ENCODE results near the gene CHCHD6. TPM values are rescaled to one million over a fixed set of nuclear protein-coding genes. Genes with fewer than 3 reads are reported as not detected.

The CHCHD6 gene
- total and polyA plus RNA-seq, 12 donors = 10.6 to 22.5 (median 17.6) TPM

- Histone ChIP-seq H3K9me3 (replicated peaks in 1 of 3) (no peaks in the 10 kb centered on the region), H3K4me1 (replicated peaks in 1 of 2) (no peaks in the 10 kb centered on the region), H3K36me3 (replicated peaks in 1 of 2) (no peaks in the 10 kb centered on the region), H3K4me3 (no peak overlapping the region), H3K27ac (peak overlapping the region in 1 of 5 donors; percentile 12), H3K27me3 (no peaks in the 10 kb centered on the region)
- WGBS, 4 donors = 85 to 92% (median 87%) methylated on average over 11 to 14 of the region's 14 CpGs
- TF ChIP-seq POLR2A (IDR thresholded peaks at IDR 0.05) = no peak
- TF ChIP-seq CTCF (IDR thresholded peaks at IDR 0.05) = no peak
- intact Hi-C loops (cut with DNase I) = no loop called here
- no peak for DNase-seq
These were observed 10.3 kb downstream of the CHCHD6 start for GRCh38 chr3:126714276-126714900.

- no peak for DNase-seq
- Histone ChIP-seq H3K27ac (no peak overlapping the region), H3K4me3 (no peak overlapping the region), H3K36me3 (replicated peaks in 1 of 2) (no peaks in the 10 kb centered on the region), H3K9me3 (replicated peaks in 1 of 3) (no peaks in the 10 kb centered on the region), H3K4me1 (replicated peaks in 1 of 2) (no peaks in the 10 kb centered on the region), H3K27me3 (no peaks in the 10 kb centered on the region)
- intact Hi-C loops (cut with DNase I) = no loop called here
- no peak for TF ChIP-seq POLR2A (IDR thresholded peaks at IDR 0.05)
- TF ChIP-seq CTCF (IDR thresholded peaks at IDR 0.05) = no peak
- WGBS, 4 donors = 81 to 87% (median 84%) methylated on average over 6 of the region's 6 CpGs
These were observed 10.9 kb downstream of the CHCHD6 start for GRCh38 chr3:126714921-126715320.

- no peak for DNase-seq
- WGBS, 4 donors = 81 to 86% (median 84%) methylated on average over 1 of the region's 1 CpG
- no peak for TF ChIP-seq CTCF (IDR thresholded peaks at IDR 0.05)
- no peak for TF ChIP-seq POLR2A (IDR thresholded peaks at IDR 0.05)
- Histone ChIP-seq H3K27ac (no peak overlapping the region), H3K4me3 (no peak overlapping the region), H3K9me3 (replicated peaks in 1 of 3) (no peaks in the 10 kb centered on the region), H3K36me3 (replicated peaks in 1 of 2) (no peaks in the 10 kb centered on the region), H3K27me3 (no peaks in the 10 kb centered on the region), H3K4me1 (replicated peaks in 1 of 2) (no peaks in the 10 kb centered on the region)
- intact Hi-C loops (cut with DNase I) = no loop called here
These were observed 11.4 kb downstream of the CHCHD6 start for GRCh38 chr3:126715432-126715831.

- WGBS, 4 donors = 87 to 93% (median 89%) methylated on average over 7 of the region's 7 CpGs
- Histone ChIP-seq H3K4me1 (replicated peaks in 1 of 2) (no peaks in the 10 kb centered on the region), H3K4me3 (no peak overlapping the region), H3K27ac (no peak overlapping the region), H3K36me3 (replicated peaks in 1 of 2) (no peaks in the 10 kb centered on the region), H3K27me3 (no peaks in the 10 kb centered on the region), H3K9me3 (replicated peaks in 1 of 3) (no peaks in the 10 kb centered on the region)
- TF ChIP-seq CTCF (IDR thresholded peaks at IDR 0.05) (no peak), POLR2A (IDR thresholded peaks at IDR 0.05) (no peak)
- intact Hi-C loops (cut with DNase I) = no loop called here
- DNase-seq = no peak
These were observed 12.0 kb downstream of the CHCHD6 start for GRCh38 chr3:126716057-126716456.

Data from adrenal gland (tissue), 12 donors.